Measurements from ENCODE around the gene PPA1.
"Not testable (repeated sequence)": the region's sequence is repeated elsewhere in the genome, so short reads cannot be mapped to it uniquely, and the experiment has no call there.

Gene PPA1

GRCh38 chr10:70227548-70228320 lies 5.5 kb downstream of the PPA1 start:
- no peak overlapping the region for H3K4me3 ChIP-seq (ENCODE audit: control insufficient read depth, low read depth, low read length)
- no peak for TF ChIP-seq CTCF (IDR thresholded peaks at IDR 0.05; ENCODE audit: control insufficient read depth, insufficient read depth, low read depth, low read length, missing control alignments)
- no peak for DNase-seq (ENCODE audit: low read depth)

GRCh38 chr10:70223728-70224127 lies 9.5 kb downstream of the PPA1 start:
- no peak for DNase-seq (ENCODE audit: low read depth)
- TF ChIP-seq CTCF (IDR thresholded peaks at IDR 0.05; ENCODE audit: control insufficient read depth, insufficient read depth, low read depth, low read length, missing control alignments), result no peak

GRCh38 chr10:70222811-70223447 lies 10.3 kb downstream of the PPA1 start:
- not testable (repeated sequence) for H3K4me3 ChIP-seq (ENCODE audit: control insufficient read depth, low read depth, low read length); DNase-seq (ENCODE audit: low read depth)

More at GRCh38 chr10:70223728-70224127, 9.5 kb downstream of the PPA1 start:
- H3K4me3 ChIP-seq (ENCODE audit: control insufficient read depth, low read depth, low read length), result no peak overlapping the region

GRCh38 chr10:70222340-70222794 lies 10.9 kb downstream of the PPA1 start:
- DNase-seq (ENCODE audit: low read depth), result no peak
- TF ChIP-seq CTCF (IDR thresholded peaks at IDR 0.05; ENCODE audit: control insufficient read depth, insufficient read depth, low read depth, low read length, missing control alignments), result no peak
- H3K4me3 ChIP-seq (ENCODE audit: control insufficient read depth, low read depth, low read length), result no peak overlapping the region

- TF ChIP-seq CTCF (IDR thresholded peaks at IDR 0.05; ENCODE audit: control insufficient read depth, insufficient read depth, low read depth, low read length, missing control alignments), result no peak
- no peak overlapping the region for H3K4me3 ChIP-seq (ENCODE audit: control insufficient read depth, low read depth, low read length)
- no peak for DNase-seq (ENCODE audit: low read depth)
These were observed 12.2 kb downstream of the PPA1 start for GRCh38 chr10:70221030-70221429.

GRCh38 chr10:70212879-70213278 lies 20.4 kb downstream of the PPA1 start:
- no peak overlapping the region for H3K4me3 ChIP-seq (ENCODE audit: control insufficient read depth, low read depth, low read length)
- DNase-seq (ENCODE audit: low read depth), result no peak
- no peak for TF ChIP-seq CTCF (IDR thresholded peaks at IDR 0.05; ENCODE audit: control insufficient read depth, insufficient read depth, low read depth, low read length, missing control alignments)

- DNase-seq (ENCODE audit: low read depth), result no peak
- TF ChIP-seq CTCF (IDR thresholded peaks at IDR 0.05; ENCODE audit: control insufficient read depth, insufficient read depth, low read depth, low read length, missing control alignments), result no peak
These were observed 21.0 kb downstream of the PPA1 start for GRCh38 chr10:70212277-70212676.

More at GRCh38 chr10:70212277-70212676, 21.0 kb downstream of the PPA1 start:
- H3K4me3 ChIP-seq (ENCODE audit: control insufficient read depth, low read depth, low read length), result no peak overlapping the region
